GM18499 (cell line): ENCODE data around the gene IL1R1.
"Not testable (repeated sequence)": the region's sequence is repeated elsewhere in the genome, so short reads cannot be mapped to it uniquely, and the experiment has no call there.

Experiments
- ATAC-seq: cut with Tn5 transposase; IDR thresholded peaks from one replicate; pipeline ENCODE4 v1.9.1; 2021; ENCODE audit warnings: moderate number of reproducible peaks; ENCODE audit not compliant: insufficient read depth, unreplicated experiment

The IL1R1 gene

GRCh38 chr2:102141970-102142828 is at the start of gene IL1R1:
Gene IL1R1 (plus strand): TSS chr2:102142746. CDS start chr2:102157725, 14,979 bp downstream.
- no peak for ATAC-seq

- ATAC-seq, result no peak
Measured at GRCh38 chr2:102093662-102094061, 48.9 kb upstream of the IL1R1 start.

DNA sequence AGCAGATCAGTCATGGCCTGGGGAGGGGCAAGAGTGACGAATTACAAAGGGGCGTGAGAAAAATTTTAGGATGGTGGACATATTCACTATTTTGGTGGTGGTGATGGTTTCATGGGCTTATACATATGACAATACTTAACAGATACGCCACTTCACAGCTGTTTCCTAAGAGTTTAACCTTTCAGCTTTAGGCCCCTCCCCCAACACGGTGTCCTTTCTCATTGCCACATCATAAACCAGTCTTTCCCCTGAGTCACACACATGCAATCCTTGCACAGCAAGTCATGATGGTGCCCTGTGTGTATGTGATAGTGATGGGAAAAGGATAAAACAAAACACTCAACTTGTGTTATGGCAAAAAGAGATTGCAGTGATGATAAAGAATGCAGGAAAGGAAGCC is 47.6 kb upstream of the IL1R1 start:
- no peak for ATAC-seq

DNA sequence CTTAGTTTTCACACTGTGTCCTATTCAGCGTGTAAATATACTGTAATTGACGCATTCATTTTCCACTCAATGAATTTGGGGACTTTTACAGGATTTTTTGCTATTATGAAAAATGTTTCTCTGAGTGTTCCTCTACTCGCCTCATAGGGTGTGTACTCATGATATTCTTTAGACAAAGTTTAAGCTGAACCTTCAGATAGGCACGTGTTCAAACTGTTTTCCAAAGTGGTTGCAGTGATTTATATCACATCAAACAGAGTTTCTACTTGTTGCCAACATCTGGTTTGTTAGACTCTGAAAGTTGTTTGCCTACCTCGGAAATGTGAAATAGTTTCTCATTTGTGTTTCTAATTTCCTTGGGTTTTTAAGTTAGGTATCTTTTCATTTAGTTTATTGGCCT is 46.4 kb upstream of the IL1R1 start:
- ATAC-seq, result no peak

DNA sequence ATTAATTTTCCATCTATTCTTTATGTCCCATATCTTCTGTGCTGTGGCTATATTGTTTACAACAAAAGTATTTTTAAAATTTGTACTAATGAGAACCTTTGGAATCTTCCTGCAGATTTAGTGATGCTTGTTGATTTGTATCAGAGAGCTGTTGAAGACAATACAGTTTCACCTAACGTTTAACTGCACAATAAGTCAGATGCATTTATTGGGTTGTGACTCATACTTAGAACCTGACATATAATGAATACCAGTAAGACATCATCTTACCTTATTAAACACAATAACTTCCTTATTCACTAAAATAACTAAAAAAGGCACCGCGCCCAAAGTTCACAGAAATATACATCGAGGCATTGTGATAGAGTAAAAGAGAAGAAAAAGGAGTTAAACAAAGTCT is 43.8 kb upstream of the IL1R1 start:
- no peak for ATAC-seq

GRCh38 chr2:102099536-102100298 is 42.8 kb upstream of the IL1R1 start:
- ATAC-seq, result no peak

DNA sequence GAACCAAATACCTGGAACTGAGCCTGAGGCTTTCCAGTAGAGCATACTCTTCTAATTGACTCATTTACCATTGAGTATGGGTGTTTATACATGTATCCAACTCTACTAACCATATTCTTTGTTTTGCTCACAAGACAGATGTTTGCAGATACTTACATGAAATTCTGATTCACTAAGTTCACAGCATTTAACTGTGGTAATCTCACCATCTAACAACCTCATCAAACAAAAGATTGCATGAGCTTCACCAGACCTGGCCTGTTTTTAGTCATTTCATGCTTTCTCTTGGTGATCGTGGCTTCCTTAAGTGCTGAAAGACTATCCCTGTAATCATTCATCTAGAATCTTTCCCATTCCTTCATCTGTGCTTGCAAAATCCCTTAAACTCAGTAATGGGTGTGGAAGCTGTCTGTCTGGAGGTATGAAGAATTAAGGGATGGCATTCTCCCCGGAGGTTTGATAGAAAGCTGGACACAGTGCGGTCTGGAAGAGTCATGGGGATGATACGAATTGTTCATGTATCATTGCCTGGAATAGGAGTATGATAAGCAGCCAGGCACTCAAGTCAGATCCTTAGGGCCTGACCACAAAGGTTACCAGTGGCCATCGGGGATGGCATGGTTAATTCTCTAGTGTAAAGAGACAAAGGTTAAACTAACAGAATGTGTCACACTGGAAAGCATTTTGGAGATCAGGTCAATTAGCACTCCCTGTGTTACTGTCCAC is 42.0 kb upstream of the IL1R1 start:
- ATAC-seq, result no peak

DNA sequence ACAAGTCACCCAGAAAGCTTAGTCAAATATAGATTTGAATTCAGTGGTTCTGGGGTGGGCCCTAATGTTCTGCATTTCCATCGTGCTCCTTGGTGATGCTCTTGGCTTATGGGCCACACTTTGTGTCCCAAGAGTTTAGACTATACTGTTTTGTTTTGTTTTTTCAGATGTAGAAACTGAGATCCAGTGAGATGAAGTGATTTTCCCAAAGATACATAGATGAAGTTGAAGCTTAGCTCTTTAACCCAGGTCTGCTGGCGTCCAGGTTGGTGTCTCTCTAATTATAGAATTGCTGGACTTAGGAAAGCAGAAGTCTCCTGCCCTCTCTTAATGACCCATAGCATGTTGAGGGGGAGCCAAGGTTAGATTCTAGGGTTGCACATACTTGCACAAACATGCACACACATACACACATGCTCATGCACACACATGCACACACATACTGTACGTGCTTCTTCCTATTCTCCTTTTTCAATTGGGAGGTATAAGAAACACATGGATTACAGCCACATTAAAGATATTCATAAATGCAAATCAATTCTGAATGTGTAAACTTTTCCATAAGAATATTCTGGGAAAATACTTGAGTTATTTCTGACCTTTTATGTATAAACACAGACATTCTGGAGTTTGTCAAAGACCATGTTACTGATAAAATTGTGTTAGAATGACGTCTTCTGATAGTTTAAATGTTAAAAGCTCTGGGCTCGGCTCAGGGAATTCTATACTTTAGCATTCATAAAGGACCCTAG is 41.3 kb upstream of the IL1R1 start:
- ATAC-seq, result no peak

DNA sequence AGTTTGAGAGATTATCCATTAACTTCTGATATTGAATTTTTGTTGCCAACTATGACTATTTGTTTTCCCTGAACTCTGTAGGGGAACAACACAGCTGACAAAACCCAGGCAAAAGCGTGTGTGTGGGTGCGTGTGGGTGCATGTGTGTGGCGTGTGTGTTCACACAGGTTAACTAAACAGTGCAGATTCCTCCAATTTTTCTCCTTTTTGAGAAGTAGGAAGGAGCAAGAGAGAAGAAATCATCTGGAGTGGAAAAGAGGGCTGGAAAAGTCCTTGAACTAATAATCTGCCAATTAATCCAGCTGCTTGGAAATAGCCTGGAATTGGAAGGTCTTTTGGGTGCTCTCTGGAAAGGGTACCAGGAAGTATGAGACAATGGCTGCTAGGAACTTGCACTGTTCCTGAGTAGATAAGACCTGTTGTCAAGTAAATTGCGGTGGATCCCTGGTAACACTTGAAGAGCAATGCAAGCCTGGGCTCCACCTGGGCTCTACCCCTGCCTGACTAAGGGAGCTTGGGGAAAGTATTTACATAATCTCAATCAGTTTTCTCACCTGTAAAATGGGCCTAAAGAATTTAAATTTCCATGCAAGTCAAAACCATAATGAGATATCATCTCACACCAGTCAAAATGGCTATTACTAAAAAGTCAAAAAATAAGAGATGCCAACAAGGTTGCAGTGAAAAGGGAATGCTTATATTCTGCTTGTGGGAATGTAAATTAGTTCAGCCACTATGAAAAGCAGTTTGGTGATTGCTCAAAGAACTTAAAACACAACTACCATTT is 40.5 kb upstream of the IL1R1 start:
- ATAC-seq, result no peak

DNA sequence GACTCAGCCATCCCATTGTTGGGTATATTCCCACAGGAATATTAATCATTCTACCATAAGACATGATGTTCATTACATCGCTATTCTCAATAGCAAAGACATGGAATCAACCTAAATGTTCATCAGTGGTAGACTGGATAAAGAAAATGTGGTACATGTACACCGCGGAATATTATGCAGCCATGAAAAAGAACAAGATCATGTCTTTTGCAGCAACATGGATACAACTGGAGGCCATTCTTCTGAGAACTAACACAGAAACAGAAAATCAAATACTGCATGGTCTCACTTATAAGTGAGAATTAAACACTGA is 40.0 kb upstream of the IL1R1 start:
- ATAC-seq, result not testable (repeated sequence)

DNA sequence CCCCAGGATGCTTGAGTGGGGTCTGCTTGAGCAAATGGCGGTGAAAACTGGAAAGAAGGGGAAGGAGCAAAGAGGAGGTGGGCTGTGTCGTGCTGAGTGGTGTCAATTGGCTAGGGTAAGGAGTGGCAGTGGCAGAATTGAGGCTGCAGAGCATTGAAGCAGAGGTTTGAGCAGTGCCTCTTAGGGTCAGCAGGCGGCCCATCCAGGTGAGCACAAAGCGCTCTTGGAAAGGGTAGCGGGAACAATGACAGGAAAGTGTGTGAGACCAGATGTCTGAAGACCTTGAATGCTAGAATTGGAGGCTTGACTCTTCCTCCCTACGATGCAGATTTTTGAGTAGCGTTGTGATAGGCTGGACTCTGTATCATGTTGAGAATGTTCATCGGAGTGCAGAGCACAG is 39.3 kb upstream of the IL1R1 start:
- no peak for ATAC-seq

- no peak for ATAC-seq
Measured at GRCh38 chr2:102103992-102104871, 38.3 kb upstream of the IL1R1 start.

DNA sequence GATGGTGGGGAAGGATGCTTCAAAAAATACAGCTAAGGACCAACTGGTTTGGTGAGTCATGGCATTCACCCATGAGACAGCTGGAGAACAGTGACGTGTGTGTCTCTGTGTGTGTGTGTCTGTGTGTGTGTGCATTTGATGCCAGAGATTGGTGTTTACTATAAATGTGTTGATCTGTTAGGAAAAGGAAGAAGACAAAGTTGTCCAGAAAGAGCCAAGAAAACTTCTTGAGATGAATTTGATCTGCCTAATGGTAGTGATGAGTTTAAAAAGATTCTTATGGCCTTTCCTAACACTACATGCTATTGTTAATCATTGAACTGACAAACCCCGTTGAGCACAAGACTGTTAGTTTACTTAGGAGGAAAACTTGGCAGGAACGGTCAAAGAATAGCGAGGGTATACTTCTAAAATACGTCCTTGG is 36.4 kb upstream of the IL1R1 start:
- ATAC-seq, result no peak

GRCh38 chr2:102106813-102107740 is 35.5 kb upstream of the IL1R1 start:
- not testable (repeated sequence) for ATAC-seq

DNA sequence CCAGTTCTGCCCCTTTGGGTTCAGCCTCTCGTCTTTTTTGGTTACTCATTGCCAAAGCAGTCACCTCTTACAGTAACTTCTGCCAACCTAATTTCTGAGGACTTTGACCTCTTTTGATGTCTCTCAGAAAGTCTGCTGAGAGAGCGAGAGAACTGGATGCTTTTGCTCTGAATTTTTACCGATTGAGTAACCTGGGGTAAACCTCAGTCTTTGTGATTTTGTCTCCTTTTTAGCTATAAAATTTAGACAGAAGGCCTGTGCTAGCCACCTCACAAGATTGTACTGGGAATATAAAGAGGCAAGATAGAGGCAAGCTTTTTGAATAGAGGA is 34.8 kb upstream of the IL1R1 start:
- no peak for ATAC-seq

- ATAC-seq, result no peak
Measured at GRCh38 chr2:102109016-102109415, 33.5 kb upstream of the IL1R1 start.

- no peak for ATAC-seq
Measured at GRCh38 chr2:102110171-102110570, 32.4 kb upstream of the IL1R1 start.
